Kidney glomerular epithelial cell (primary cell): ENCODE measurements around the gene WDR20.

Source experiments
- DNase-seq: peaks from one replicate; lab custom pipeline; 2025; lab: John Stamatoyannopoulos, UW

Gene WDR20

DNA sequence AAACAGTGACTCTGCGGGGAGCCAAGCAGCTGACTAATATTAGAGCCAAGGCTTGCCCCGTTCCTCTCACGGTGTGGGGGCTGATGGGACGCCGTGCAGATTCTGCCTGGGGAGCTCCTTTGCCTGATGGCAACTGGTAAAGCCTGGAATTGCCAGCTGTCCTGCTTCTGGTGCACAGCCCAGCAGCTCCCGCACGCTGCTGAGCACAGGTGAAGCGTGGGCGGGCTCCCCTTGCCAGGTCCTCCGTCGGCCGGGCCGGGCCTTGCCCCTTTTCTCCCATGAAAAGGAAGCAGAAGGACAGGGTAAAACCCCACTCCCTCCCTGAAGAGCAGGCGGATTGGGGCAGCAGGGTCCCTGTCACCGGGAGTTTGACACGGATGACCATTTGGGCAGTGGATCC, 79.0 kb downstream of the WDR20 start:
- DNase-seq: no peak

DNA sequence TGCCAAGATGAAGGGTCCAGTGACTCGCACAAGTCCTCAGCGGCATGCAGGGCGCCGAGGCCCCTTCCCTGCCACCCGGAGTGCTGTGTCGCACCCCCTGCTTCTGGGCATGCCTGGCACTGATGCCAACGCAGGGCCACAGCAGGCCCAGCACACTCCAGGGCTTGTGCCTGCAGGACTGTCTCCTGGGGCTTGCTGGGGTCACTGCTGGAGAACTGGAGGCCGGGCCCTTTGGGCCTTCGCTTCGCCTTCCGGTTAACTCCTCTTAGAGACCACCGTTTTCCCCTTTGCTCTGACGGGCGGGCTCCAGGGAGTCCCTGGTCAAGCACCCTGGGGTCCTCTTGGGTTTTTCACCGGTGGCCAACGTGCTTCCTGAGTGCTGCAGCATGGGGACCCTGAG, 79.6 kb downstream of the WDR20 start:
- DNase-seq: no peak

DNA sequence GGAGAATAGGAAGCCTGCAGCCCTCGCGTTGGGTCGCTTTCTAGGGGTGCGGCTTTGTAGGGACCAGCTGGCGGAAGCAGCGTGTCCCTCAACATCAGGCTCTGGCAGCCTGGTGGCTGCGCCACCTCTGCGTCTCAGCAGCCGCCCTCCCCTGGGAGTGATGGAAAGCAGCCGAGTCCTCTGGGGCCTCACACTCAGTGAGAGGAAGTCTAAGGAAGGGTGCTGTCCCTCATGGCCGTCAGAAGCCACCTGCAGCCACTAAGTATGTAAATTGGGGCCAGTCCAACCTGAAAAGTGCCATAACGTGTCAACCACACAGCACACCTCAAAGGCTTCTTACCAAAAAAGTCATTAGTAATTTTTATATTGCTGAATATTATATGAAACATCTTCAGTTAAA, 80.3 kb downstream of the WDR20 start:
- no peak for DNase-seq

DNA sequence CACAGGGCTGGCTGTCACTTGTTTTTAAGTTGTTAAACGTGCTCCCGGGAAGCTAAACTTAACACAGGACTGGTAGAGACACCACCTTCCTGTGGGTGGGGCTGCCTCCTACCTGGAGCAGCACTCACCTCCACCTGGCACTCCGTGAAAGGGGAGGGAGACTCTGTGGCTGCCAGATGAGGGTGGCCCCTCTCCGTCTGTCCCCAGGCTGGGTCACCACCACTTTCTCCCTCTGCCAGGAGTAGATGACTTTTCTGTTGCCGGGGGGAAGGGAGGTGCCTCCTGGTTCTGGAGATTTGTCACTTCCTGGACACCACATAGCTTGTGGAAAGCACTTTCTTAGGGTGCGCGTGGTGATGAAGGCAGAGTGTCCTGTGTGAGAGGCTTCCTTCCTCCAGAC, 81.3 kb downstream of the WDR20 start:
- DNase-seq: no peak

DNA sequence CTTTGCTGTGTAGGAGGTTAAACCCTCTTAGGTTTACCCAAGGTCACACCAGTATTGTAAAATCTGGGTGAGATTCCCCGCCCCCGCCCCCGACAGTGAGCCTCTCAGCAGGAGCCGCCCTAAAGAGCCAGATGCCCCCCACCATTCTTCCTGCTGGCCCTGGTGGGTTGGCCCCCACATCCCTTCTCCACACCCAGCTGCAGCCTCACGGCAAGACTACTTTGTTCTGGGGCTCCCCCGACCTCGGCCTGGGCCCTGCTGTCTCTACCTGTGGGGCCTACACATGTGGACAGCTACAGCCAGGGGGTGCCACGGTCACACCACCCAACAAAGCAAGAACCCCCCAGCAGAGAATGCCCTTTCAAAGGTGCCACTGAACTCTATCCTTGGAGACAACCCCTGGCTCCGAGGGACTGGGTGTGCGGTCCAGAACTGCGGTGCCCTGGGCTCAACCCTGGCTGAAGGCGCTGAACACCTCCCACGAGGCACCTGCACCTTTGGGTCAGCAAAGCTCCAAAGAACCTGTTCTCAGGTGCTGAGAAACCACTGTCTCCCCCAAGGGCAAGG, 82.4 kb downstream of the WDR20 start:
- no peak for DNase-seq

DNA sequence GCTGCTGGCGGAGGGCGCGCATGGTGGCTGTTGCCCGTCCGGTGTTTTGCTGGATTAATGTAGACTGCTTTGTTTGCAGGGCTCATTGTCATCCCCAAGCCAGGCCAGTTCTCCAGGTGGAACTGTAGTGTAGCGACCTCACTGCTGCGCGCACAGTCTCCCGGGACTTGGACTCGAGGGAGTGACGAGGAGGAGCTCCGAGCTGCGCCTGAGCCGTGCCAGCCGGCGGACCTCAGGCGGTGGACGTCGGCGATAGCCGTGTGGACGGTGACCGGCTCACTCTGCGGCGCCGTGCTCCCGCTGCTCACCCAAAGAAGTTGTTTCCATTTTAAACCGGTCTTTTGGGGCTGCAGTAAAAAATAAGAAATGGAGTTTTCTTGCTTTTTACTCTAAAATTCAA, 83.1 kb downstream of the WDR20 start:
- DNase-seq: no peak

DNA sequence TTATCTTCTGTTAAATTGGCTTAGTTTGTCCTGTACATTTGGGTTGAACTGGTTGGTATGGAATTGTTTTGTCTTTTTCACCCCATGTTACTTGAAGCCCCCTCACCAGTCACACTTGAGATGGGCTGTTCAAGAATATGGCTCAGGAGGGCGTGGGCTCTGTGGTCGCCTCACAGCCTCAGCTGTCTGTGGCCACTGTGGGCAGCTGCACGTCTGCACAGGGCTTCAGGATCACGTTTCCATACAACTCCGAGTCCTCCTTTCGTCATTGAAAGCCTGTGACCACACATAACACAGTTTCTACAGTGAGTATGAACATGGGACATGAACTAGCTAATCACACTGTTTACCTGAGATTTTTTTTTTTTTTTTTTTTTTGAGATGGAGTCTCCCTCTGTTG, 84.0 kb downstream of the WDR20 start:
- DNase-seq: no peak

DNA sequence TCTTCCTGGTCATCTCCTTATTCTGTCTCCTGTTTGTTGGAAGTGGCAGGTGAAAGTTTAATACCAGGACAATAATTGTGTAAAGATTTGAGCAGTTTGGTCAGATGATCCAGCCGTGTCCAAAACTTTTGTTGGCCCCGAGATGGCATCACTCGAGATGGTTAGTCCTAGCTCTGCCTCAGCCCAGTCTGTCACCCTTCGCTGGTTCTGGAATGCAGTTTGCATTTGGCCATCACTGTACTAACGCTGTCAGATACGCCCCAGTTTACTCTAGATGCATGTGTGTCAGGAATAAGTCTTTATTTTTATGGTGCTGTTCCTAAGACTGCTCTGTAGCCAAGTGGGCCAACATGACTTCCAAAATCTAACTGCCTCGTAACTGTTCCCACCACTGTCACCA, 85.7 kb downstream of the WDR20 start:
- DNase-seq: peak; percentile 66

DNA sequence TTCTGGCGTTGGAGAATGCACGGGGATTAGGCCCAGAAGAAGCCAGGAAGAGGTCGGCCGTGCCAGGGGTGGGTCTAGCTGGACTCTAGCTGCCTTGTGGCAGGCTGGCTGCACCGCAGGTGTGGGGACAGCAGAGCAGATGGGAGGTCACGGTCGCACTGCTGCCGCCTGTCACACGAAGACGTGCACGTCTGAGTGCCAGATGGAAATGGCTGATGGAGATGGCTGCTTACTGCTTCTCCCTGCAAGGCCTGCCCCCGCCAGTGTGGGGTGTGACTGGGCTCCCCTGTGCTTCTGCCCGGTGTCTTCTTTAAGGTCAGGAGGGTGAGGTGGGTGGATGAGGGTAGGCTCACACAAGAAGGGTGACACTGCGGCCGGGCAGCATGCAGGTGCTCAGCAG, 86.2 kb downstream of the WDR20 start:
- no peak for DNase-seq

DNA sequence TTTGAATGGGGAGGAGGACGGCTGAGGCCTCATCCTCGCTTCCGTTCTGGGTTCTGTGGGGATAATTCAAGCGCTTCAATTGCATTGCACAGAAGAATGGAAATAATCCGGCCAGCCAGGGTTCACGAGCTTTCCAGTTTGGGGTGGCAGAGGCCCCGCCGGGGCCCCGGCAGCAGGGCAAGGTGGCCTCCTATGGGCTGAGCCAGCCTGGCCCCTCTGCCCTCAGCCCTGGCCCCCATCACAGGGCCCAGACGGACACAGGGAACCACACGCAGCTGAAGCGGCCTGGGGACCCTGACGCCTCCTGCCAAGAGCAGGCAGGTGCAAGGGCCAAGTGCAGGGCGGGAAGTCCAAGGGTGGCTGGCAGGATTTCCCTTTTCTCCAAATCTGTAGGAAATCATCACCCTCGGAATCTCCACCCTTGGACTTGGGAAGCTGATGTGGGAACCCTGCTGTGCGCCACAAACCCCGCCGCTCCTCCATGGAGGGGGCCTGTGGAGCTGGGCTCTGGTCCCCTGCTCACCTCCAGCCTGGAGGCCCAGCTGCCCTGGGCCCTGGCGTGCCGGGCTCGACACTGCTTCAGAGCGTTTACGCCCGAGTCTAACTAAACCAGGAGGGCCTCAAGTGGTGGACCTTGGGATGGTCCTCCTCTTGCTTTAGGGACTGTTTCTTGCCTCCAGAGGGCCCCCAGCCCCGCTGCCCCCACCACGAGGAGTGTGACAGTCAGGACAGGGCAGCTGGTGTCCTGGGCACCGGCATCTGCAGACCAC, 86.8 kb downstream of the WDR20 start:
- DNase-seq: no peak

DNA sequence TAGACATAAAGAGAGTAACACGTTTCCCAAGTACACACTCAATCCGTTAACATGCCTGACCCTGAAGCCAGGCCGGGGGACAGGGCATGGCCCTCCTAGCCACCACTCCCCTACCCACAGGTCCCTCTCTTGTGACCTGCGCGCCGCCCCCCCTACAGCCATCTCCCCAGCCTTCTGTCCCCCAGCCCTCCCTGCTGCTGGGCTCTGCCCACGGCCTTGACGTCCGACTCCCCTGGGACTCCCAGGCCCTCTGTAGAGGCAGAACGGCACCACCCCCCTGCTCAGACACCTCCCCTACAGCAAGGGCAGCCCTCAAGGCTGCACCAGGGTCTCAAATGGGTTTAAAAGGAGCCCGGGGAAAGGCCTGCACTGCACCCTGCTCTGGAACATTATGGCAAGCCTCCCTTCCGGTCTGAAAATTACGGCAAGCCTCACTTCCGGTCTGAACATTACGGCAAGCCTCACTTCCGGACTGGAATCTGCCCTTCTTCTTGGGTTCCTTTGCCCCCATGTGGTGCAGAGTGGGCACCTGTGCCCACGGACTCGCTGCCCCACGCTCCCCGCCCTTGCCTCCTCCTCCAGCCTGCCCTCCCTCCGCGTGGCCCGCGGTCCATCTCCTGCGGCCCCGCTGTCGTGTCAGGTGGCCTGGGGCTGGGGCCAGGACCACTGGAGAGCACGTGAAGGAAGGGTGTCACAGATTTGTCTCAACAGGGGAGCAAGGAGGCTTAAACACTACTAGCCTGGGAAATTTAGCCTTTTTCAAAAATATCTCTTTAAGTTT, 87.7 kb downstream of the WDR20 start:
- DNase-seq: no peak

DNA sequence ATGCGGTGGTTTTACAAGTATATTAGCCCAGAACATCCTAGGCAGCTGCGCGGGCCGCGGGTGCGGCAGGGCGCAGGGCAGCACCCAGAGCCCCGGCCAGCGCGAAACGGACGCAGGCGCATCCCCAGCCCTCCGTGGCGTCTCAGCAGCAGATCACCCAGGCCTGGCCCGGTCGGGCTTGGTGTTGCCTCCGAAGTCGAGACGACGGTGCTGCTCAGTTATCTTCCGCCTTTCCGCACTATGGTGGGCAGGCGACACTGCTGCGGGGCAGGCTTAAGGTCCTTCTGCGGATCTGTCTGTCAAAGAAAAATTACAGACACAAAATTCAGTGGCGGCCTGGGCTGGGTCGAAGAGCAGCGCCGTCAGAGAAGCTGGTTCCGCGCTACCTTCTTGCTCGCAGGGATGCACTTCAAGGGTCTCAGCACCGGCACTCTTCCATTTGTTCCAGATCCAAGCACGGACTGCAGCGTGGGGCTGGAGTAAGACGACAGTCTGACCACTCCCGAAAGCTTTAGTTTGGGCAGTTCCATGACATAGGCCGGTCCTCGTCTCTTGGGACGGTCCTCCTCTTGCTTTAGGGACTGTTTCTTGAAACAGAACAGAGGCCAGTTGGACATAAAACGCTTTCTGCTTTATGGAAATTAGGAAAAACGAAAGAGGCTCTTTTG, 89.5 kb downstream of the WDR20 start:
- DNase-seq: no peak

DNA sequence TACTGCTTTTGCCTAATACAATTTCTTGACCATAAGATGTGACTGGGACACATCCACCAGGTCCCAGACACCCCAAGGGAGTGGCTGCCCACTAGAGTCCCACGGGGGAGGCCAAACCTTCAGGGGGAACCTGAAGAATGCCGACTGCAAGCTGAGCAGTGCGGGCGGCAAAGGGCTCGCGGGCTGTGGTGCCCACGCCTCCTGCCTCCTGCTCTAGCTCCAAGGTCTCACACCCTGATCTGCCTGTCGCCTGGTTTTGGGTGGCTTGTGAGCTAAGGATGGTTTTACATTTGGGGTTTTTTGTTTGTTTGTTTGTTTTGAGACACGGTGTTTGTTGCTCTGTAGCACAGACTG, 90.0 kb downstream of the WDR20 start:
- DNase-seq: no peak

DNA sequence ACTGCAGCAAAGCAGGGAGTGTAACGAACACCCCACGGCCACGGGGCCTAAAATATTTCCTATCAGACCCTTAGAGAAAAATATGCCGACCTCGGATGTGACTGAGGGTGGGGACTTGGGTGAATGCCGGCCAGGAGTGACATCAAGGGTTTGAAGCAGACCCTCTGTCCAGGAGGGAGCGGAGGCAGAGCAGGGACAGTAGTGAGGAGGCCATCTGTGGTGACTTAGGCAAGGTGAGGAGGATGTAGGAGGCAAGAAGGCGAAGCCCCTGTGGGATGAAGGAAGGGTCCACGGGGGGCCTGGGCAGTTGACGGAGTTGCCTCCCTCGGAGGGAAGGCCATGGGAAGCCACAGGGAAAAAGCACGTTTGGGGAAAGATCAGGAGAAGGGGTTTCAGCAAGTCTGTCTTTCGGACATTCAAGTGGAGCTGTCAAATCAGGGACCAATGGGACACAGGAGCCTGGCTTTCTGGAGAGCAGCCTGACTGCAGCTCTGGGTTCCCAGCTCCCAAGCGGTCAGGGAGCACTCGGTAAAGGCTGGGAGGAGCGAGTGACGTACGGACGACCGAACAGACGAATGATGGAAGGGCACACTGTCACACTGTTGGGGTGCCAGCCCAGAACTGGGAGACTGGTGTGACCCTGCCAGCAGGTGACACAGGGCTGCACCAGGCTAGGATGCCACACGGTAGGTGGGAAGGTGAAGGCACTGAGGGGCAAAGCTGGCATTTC, 90.9 kb downstream of the WDR20 start:
- no peak for DNase-seq

DNA sequence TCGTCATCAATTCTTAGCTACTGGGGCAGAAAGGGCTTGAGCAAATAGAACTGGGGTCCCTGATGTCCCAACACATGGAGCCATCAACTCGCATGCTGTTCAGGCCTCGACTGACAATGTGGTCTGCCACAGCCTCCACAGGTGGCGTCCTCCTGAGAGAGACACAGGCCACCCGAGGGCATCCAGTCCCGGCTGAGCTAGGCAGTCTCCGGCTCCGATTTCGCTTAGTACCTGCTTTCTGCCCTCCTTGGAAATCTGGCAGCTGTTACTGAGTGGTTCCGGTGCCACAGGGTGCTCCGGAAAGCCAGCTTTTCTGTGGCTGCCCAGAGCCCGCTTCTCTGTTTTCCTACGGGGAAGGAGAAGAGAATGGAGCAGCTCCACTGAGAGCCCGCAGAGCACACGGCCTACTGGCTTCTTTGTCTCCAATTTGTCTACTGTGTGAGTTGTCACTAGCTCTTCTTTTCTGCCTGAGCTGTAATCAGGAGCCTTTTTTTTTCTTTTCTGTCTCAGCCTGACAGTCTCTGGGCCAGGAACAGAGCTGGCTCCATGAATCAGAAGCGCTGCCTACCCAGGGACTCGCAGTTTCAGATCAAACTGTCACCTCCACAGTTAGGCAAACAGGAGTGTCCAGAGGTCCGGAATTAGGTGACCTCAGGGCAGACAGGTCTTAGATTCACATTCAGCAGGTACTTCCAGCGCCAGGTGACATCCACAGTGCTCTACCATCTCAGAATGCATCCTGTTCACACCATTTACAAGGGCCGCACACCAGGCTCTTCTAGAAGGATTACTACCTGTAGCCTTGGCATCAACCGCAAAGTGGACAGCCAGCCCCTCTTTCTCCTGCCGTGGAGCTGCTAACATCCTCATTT, 92.0 kb downstream of the WDR20 start:
- DNase-seq: no peak

DNA sequence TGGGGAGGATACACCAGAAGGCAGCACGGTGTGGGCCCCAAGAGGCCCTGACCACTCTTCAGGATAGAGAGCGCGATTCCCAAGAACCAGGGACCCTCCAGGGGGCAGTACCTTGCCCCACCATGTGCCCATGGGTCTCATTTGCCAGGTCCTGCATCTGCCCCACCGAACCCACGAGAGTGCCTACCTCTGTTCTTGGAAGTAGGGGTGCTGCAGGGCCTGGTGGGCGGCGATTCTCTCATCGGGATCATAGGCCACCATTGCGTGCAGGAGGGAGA, 92.6 kb downstream of the WDR20 start:
- DNase-seq: no peak

DNA sequence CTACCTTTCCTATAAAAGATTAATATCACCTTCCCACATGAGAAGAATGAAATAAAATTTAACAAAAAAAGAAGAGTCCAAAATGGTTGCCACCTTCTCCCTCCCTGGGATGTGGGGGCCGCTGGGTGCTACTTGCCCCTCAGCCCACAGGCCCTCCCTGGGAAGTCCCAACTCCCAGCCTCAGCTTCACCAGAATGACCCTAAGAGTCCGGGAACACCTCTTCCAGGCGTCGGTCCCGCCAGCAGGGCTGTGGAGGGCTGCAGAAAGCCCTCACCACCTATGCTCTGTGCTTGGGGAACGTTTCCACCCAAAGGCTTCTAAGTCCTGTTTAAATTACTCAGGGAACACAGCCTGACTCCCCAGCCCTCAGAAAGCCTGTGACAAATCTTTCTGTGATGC, 93.4 kb downstream of the WDR20 start:
- DNase-seq: no peak

DNA sequence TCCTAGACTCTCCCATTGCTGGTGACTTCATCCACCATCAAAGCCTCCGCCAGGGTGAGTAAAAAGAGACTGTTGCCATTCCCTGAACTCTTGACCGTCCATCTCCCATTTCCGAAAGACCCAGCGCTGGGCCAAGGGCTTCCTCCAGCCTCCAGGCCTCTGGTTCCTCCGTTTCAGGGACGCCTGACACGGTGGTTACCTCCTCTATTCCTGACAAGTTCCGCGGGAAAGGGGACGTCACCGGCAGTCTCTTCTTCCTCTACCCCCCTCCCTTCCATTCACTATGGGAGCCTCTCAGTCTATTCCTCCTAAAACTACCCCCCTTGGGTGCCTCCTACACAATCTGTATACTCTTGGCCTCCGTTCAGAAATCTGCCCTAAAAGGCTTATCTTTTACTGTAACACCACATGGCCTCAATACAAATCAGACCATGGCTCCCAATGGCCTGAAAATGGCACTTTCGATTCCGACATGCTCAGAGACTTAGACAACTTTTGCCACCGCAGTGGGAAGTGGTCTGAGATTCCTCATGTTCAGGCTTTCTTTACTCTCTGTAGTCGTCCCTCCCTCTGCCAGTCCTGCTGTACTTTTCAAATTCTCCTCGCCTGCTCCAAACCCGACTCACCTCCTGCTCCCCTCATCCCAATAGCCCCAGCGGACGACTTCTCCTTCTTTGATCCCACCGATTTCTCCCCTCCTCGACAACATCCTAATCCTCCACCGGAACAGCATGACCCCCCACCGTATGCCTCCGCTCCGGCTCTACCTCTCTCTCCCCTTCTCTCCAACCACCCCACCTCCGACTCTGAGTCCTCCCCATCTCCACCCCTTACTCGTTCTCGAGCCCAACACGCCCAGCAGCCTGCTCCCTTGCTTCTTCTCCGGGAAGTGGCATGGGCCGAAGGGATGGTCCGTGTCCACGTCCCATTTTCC, 94.9 kb downstream of the WDR20 start:
- no peak for DNase-seq

DNA sequence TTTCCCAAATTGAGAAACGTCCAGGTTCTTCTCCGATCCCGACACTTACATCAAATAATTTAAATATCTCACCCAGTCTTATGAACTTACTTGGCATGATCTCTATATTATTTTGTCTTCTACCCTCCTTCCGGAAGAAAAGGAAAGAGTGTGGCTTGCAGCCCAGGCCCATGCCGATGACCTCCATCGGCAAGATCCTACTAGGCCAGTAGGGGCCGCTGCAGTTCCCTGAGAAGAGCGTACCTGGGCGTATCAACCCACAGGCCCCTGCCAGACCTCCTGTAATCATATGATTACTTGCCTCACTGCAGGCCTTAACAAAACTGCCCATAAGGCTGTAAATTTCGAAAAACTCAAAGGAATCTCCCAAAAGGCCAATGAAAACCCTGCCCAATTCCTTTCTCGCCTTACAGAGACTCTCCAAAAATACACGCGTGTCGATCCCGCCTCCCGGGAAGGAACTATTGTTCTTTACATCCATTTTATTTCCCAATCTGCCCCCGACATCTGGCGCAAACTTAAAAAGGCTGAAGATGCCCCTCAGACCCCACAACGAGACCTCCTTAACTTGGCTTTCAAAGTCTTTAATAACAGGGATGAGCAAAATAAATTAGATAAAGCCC, 95.7 kb downstream of the WDR20 start:
- peak; percentile 57 for DNase-seq

DNA sequence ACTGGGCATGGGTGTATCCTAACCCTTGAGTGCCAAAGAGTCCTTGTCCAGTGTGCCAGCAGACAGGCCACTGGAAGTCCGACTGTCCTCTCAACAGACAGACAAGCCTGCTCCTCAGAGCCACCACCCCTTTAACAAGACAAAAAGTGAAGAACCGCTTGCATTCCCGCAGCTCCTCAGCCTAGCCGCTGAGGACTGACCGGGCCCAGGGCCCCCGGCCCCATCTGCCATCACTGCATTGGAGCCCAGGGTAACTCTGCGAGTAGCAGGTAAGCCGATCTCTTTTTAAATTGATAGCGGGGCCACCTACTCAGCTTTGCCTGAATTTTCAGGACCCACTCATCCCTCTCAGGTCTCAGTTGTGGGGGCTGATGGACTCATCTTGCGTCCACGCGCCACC, 96.3 kb downstream of the WDR20 start:
- no peak for DNase-seq
